RWPE1 (cell line): Measurements from ENCODE around the gene SLC13A3.

Experiments
- CTCF ChIA-PET: fragments of 350-600 bp; sonication (Branson Sonifier 250); formaldehyde crosslinking; extraction: SDS; loops from one replicate; lab custom pipeline; 2021; lab: Yijun Ruan, JAX
- POLR2A ChIA-PET: fragments of 400-600 bp; formaldehyde crosslinking; extraction: SDS; loops from one replicate; lab custom pipeline; 2020; ENCODE audit warnings: antibody characterized with exemption; ENCODE audit not compliant: low non-redundant PET; lab: Yijun Ruan, JAX
- DNase-seq: peaks from one replicate; pipeline ENCODE4 v3.0.0; 2012; ENCODE audit warnings: low spot score
- H3K27ac ChIP-seq: fragments of 450-650 bp; 2 replicates; pipeline ENCODE4 v1.5.1; 2017
- CTCF ChIP-seq: fragments of 450-650 bp; conservative IDR thresholded peaks from 2 replicates; pipeline ENCODE4 v1.5.1; 2017; ENCODE audit warnings: low read depth, mild to moderate bottlenecking

SLC13A3 gene

GRCh38 chr20:46523108-46523507, 128.2 kb downstream of the SLC13A3 start:
- no peak for DNase-seq
- ChIA-PET POLR2A (no interaction called here), CTCF (interaction anchor here (1.1 to 2.5 kb wide), 3 partner anchors 39 to 158 kb away, joined by 4 to 7 read pairs (median 5); no protein-coding TSS in a partner anchor)
- no peak for TF ChIP-seq CTCF
- no peak overlapping the region for H3K27ac ChIP-seq

- CTCF ChIA-PET, result interaction anchor here (0.6 to 2.5 kb wide), 6 partner anchors 16 to 398 kb away, joined by 3 to 7 read pairs (median 6); no protein-coding TSS in a partner anchor
- peak; percentile 63 for DNase-seq
These were observed 130.2 kb downstream of the SLC13A3 start for GRCh38 chr20:46520976-46521579.

GRCh38 chr20:46520540-46520939, 130.7 kb downstream of the SLC13A3 start:
- DNase-seq, result no peak
- no peak for TF ChIP-seq CTCF
- ChIA-PET POLR2A (no interaction called here), CTCF (interaction anchor here (0.7 to 1.5 kb wide), 3 partner anchors 42 to 397 kb away, joined by 3 to 7 read pairs (median 4); no protein-coding TSS in a partner anchor)
- no peak overlapping the region for H3K27ac ChIP-seq

More at GRCh38 chr20:46520976-46521579, 130.2 kb downstream of the SLC13A3 start:
- no peak; the same call in 1 of the 2 replicates for TF ChIP-seq CTCF
- POLR2A ChIA-PET, result no interaction called here
- H3K27ac ChIP-seq, result no peak overlapping the region

DNA sequence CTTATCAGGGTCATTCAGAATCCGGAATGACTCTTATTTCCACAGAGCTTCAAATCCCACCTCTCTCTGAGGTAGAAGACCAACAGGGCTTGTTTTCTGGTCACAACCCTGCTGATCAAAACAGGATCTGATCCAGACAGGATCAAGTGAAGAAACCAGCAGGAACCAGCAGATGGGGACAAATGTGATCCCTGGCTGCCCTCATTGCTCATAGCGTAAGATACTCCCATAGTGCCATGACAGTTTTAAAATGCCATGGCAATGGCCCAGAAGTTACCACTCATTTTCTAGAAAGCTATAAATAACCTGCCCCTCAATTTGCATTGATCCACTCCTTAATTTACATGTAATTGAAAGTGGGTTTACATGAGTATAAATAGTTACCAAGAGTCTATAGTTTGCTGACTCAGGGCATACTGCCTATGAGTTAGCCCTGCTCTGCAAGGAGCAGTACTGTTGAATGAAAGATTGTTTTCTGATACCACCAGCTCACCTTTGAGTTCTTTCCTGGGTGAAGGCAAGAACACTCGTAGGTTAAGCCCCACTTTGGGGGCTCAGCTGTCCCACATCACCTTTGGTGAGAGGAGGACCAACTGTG, 131.7 kb downstream of the SLC13A3 start:
- TF ChIP-seq CTCF, result no peak
- POLR2A ChIA-PET, result no interaction called here
- H3K27ac ChIP-seq, result no peak overlapping the region
- DNase-seq, result no peak
- CTCF ChIA-PET, result interaction anchor here (0.6 to 0.9 kb wide), 3 partner anchors 163 to 1266 kb away, joined by 3 to 4 read pairs (median 4); no protein-coding TSS in a partner anchor

- DNase-seq, result peak; percentile 45
- TF ChIP-seq CTCF, result no peak
- CTCF ChIA-PET, result interaction anchor here (0.6 kb wide), 1 partner anchor 160 kb away, joined by 3 read pairs; no protein-coding TSS in a partner anchor
- H3K27ac ChIP-seq, result no peak within 1 kb of the TSS
- POLR2A ChIA-PET, result interaction anchor here (0.7 kb wide), 1 partner anchor 43 kb away, joined by 3 read pairs; no protein-coding TSS in a partner anchor
These were observed 138.1 kb downstream of the SLC13A3 start, which contains the start of gene ZNF334 for GRCh38 chr20:46512943-46513844. Gene ZNF334 (minus strand): TSS chr20:46513559. CDS start chr20:46512102, 1,457 bp downstream.

DNA sequence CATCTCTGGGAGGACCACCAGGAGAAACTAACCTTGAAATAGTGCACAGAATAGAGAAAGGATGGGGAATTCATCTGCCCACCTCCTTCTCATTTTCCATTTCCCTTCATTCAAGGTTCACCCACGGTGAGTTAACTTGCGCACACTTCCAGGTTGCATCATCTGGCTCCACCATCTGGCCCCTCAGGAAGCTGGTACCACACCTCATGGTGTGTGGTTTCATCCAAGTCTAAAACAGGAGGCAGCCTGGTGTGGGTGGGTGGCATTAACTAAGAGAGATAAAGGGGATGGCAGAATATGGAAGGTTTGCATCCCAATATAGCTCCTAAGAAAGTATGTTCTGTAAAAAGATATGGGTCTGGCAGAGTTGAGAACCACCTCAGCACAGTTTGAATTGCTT, 141.7 kb downstream of the SLC13A3 start:
- H3K27ac ChIP-seq, result no peak overlapping the region
- no peak for DNase-seq
- ChIA-PET POLR2A (no interaction called here), CTCF (no interaction called here)
- no peak for TF ChIP-seq CTCF
